Measurements from ENCODE around the gene ARMS2. TPM values are rescaled to one million over a fixed set of nuclear protein-coding genes. Genes with fewer than 3 reads are reported as not detected.

Gene ARMS2
- polyA plus RNA-seq, 2 donors: not detected

DNA sequence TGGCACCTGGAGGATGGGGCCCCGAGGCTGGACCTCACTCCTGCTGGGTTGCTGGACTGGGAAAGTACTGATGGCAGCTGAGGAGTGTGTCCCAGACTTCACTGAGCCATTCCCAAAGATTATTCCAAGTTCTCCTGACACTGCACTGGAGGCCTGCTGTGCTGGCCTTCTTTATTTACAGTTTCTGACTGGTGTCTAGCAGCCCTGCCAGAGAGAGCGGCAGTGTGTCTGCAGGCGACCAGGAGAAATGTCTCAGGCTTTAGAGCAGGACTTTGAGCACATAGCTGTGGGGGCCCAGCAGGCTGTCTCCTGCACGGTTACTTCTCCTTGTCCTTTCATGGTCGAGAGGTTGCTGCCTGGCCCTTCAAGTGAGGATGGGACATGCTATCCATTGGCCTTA is 23.0 kb downstream of the ARMS2 start:
- Histone ChIP-seq H3K36me3 (ENCODE audit: control insufficient read depth in 2 of 2, insufficient read depth in 2 of 2, low read length in 1 of 2) (no peaks in the 10 kb centered on the region), H3K4me1 (ENCODE audit: control insufficient read depth in 2 of 2, insufficient read depth in 2 of 2, low read length in 1 of 2) (peaks cover 0 to 13% of the 10 kb centered on the region in 2 donors), H3K4me3 (ENCODE audit: low read depth in 1 of 2, low read length in 2 of 2) (no peak overlapping the region), H3K27me3 (ENCODE audit: control insufficient read depth in 1 of 2, insufficient read depth in 2 of 2, low read length in 2 of 2) (no peaks in the 10 kb centered on the region), H3K27ac (ENCODE audit: low read depth in 2 of 2, low read length in 1 of 2) (no peak overlapping the region), H3K9me3 (ENCODE audit: control insufficient read depth in 2 of 2, insufficient read depth in 1 of 2, low read depth in 1 of 2, low read length in 1 of 2) (peaks cover 0 to 2% of the 10 kb centered on the region in 2 donors)
- WGBS, 2 donors: 82 to 86% methylated on average over 5 of the region's 5 CpGs

DNA sequence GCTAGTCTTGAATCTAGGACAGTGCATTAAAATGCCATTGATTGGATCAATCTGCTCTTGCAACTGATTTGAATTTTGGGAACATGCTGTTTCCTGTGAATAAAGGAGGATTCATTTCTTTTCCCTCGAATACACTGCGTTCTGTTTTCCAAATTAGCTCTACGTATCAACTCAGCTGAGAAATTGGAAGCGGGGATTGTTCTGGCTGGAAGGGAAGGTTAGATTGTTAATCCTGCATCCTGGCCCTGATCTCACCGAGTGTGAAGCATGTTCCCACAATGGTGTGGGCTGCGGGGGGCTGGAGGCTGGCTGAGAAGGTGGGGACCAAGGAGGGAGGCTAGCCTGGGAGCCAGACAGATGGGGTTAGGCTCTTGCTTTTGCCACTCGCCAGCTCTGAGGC is 24.5 kb downstream of the ARMS2 start:
- WGBS, 2 donors: 81 to 87% methylated on average over 7 of the region's 7 CpGs
- H3K4me1 ChIP-seq (ENCODE audit: control insufficient read depth in 2 of 2, insufficient read depth in 2 of 2, low read length in 1 of 2): peaks cover 0 to 13% of the 10 kb centered on the region in 2 donors
- peaks cover 0 to 2% of the 10 kb centered on the region in 2 donors for H3K9me3 ChIP-seq (ENCODE audit: control insufficient read depth in 2 of 2, insufficient read depth in 1 of 2, low read depth in 1 of 2, low read length in 1 of 2)
- H3K27ac ChIP-seq (ENCODE audit: low read depth in 2 of 2, low read length in 1 of 2): no peak overlapping the region
- H3K36me3 ChIP-seq (ENCODE audit: control insufficient read depth in 2 of 2, insufficient read depth in 2 of 2, low read length in 1 of 2): no peaks in the 10 kb centered on the region
- H3K27me3 ChIP-seq (ENCODE audit: control insufficient read depth in 1 of 2, insufficient read depth in 2 of 2, low read length in 2 of 2): no peaks in the 10 kb centered on the region
- H3K4me3 ChIP-seq (ENCODE audit: low read depth in 1 of 2, low read length in 2 of 2): no peak overlapping the region

DNA sequence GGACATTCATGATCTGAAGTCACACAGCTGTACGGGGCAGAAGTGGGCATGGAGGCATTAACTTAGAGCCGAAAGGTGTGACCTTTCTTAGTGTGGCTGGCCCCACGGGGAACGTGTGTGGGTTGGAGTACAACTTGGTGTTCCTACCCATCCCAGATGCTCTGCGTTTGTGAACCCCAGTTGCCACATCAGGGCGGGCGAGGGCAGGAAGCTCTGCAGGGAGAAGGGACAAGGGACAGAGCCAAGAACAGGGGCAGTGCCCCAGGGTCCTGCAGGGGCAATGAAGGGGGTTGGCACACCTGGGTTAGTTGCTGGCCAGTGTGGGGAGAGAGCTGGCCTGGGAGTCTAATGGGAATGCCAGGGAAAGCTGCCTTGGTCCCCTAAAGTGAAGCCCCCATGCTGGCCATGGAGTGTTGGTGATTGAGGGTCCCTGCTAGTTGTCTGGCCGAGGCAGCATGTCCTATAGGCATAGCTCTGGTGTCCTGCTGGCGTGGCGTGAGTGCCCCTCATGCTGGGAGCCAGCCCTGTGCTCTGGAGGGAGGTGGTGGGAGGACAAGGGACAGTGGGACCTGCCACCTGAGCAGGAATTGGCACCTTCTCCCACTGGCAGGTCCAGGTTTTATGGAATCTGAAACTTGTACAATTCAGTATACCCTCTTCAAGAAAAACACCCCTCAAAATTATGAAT is 25.8 kb downstream of the ARMS2 start:
- 92 to 95% methylated on average over 10 of the region's 10 CpGs for WGBS, 2 donors
- Histone ChIP-seq H3K27ac (ENCODE audit: low read depth in 2 of 2, low read length in 1 of 2) (no peak overlapping the region), H3K27me3 (ENCODE audit: control insufficient read depth in 1 of 2, insufficient read depth in 2 of 2, low read length in 2 of 2) (no peaks in the 10 kb centered on the region), H3K9me3 (ENCODE audit: control insufficient read depth in 2 of 2, insufficient read depth in 1 of 2, low read depth in 1 of 2, low read length in 1 of 2) (peaks cover 0 to 2% of the 10 kb centered on the region in 2 donors), H3K4me1 (ENCODE audit: control insufficient read depth in 2 of 2, insufficient read depth in 2 of 2, low read length in 1 of 2) (peaks cover 0 to 10% of the 10 kb centered on the region in 2 donors), H3K4me3 (ENCODE audit: low read depth in 1 of 2, low read length in 2 of 2) (no peak overlapping the region), H3K36me3 (ENCODE audit: control insufficient read depth in 2 of 2, insufficient read depth in 2 of 2, low read length in 1 of 2) (no peaks in the 10 kb centered on the region)

DNA sequence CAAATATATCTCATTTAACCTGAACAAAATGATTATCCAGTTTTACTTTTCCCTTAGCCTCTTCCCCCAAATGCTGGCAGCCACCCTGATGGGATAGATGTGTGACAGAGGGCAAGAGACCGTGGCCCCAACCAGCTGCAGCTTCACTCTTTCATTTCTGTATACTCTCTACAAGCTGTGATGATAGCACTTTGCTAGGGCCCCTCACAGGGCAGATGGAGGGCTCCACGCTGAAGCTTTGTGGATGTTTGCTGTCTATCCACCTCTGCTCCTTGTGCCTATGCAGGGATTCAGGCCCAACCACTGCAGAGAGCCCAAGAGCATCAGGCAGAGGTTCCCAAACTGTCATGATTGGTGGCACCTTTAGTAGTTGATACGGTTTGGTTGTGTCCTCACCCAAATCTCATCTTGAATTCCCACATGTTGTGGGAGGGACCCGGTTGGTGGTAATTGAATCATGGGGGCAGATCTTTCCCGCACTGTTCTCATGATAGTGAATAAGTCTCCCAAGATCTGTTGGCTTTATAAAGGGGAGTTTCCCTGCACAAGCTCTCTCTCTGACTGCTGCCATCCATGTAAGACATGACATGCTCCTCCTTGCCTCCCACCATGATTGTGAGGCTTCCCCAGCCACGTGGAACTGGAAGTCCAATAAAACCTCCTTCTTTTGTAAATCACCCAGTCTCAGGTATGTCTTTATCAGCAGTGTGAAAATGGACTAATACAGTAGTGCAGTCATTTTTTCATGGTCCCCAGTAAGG is 27.0 kb downstream of the ARMS2 start:
- H3K9me3 ChIP-seq (ENCODE audit: control insufficient read depth in 2 of 2, insufficient read depth in 1 of 2, low read depth in 1 of 2, low read length in 1 of 2): peaks cover 0 to 2% of the 10 kb centered on the region in 2 donors
- peaks cover 0 to 2% of the 10 kb centered on the region in 2 donors for H3K36me3 ChIP-seq (ENCODE audit: control insufficient read depth in 2 of 2, insufficient read depth in 2 of 2, low read length in 1 of 2)
- WGBS, 2 donors: 90% methylated on average over 6 of the region's 6 CpGs
- H3K4me1 ChIP-seq (ENCODE audit: control insufficient read depth in 2 of 2, insufficient read depth in 2 of 2, low read length in 1 of 2): peaks cover 0 to 1% of the 10 kb centered on the region in 2 donors
- no peaks in the 10 kb centered on the region for H3K27me3 ChIP-seq (ENCODE audit: control insufficient read depth in 1 of 2, insufficient read depth in 2 of 2, low read length in 2 of 2)
- H3K4me3 ChIP-seq (ENCODE audit: low read depth in 1 of 2, low read length in 2 of 2): no peak overlapping the region
- no peak overlapping the region for H3K27ac ChIP-seq (ENCODE audit: low read depth in 2 of 2, low read length in 1 of 2)

DNA sequence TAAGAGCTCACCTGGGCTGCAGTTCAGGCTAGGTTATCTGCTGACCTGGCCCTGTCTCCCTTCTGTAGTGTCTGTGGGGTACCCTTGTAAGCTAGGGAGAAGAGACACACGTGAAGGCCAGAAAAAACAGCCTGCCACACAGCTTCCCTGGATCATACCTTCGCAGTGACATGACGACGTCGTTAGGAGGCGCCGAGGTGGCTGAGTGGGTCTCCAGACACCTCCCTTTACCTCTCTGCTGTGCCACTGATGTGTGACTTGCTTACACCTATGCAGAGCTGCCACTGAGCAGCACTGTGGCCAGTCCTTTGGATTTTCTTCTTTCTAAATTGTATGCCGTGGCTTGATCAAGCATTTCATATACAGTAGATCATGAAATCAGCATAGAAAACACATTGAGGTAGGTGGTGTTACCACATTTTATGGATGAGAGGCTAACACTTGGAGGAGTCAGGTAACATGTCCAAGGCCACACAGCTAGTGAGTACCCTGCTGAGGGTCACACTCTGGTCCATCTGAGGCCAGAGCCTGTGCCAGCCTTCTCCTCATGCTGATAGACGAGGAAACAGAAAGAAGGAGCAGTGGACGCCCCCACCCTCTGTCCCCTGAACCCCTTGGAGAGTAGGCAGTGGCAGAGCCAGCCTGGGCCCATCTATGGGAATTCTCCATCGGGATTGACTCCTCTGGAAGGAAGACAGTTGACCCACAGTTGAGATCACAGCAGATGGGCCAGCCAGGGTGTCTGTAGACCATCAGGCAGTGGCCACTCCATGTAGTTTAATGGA is 30.0 kb downstream of the ARMS2 start:
- no peaks in the 10 kb centered on the region for H3K27me3 ChIP-seq (ENCODE audit: control insufficient read depth in 1 of 2, insufficient read depth in 2 of 2, low read length in 2 of 2)
- no peak overlapping the region for H3K27ac ChIP-seq (ENCODE audit: low read depth in 2 of 2, low read length in 1 of 2)
- H3K9me3 ChIP-seq (ENCODE audit: control insufficient read depth in 2 of 2, insufficient read depth in 1 of 2, low read depth in 1 of 2, low read length in 1 of 2): peaks cover 0 to 2% of the 10 kb centered on the region in 2 donors
- peaks cover 0 to 5% of the 10 kb centered on the region in 2 donors for H3K4me1 ChIP-seq (ENCODE audit: control insufficient read depth in 2 of 2, insufficient read depth in 2 of 2, low read length in 1 of 2)
- 91% methylated on average over 11 of the region's 11 CpGs for WGBS, 2 donors
- H3K36me3 ChIP-seq (ENCODE audit: control insufficient read depth in 2 of 2, insufficient read depth in 2 of 2, low read length in 1 of 2): peaks cover 0 to 2% of the 10 kb centered on the region in 2 donors
- H3K4me3 ChIP-seq (ENCODE audit: low read depth in 1 of 2, low read length in 2 of 2): no peak overlapping the region

DNA sequence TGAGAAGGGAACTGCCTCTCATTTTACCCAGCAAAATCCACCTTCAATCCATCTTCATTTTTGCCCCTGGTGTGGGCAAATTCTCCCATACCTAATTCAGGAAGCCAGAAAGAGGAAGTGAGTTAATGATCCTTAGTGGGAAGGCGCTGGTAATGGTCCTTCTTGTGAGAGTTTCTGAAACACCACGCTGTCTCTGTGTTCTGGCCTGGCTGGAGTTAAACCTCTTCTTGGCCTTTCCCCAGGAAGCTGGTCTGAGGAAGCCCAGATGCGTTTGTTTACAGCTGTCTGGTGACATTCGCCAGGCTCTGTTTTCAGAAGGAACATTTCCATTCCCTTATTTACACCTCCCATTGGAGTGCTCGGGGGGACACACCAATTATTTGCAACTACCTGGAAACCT is 31.2 kb downstream of the ARMS2 start:
- Histone ChIP-seq H3K36me3 (ENCODE audit: control insufficient read depth in 2 of 2, insufficient read depth in 2 of 2, low read length in 1 of 2) (peaks cover 0 to 2% of the 10 kb centered on the region in 2 donors), H3K4me1 (ENCODE audit: control insufficient read depth in 2 of 2, insufficient read depth in 2 of 2, low read length in 1 of 2) (peaks cover 0 to 6% of the 10 kb centered on the region in 2 donors), H3K27ac (ENCODE audit: low read depth in 2 of 2, low read length in 1 of 2) (no peak overlapping the region), H3K9me3 (ENCODE audit: control insufficient read depth in 2 of 2, insufficient read depth in 1 of 2, low read depth in 1 of 2, low read length in 1 of 2) (peaks cover 0 to 2% of the 10 kb centered on the region in 2 donors), H3K4me3 (ENCODE audit: low read depth in 1 of 2, low read length in 2 of 2) (no peak overlapping the region), H3K27me3 (ENCODE audit: control insufficient read depth in 1 of 2, insufficient read depth in 2 of 2, low read length in 2 of 2) (no peaks in the 10 kb centered on the region)
- WGBS, 2 donors: 52 to 59% methylated on average over 5 of the region's 5 CpGs

DNA sequence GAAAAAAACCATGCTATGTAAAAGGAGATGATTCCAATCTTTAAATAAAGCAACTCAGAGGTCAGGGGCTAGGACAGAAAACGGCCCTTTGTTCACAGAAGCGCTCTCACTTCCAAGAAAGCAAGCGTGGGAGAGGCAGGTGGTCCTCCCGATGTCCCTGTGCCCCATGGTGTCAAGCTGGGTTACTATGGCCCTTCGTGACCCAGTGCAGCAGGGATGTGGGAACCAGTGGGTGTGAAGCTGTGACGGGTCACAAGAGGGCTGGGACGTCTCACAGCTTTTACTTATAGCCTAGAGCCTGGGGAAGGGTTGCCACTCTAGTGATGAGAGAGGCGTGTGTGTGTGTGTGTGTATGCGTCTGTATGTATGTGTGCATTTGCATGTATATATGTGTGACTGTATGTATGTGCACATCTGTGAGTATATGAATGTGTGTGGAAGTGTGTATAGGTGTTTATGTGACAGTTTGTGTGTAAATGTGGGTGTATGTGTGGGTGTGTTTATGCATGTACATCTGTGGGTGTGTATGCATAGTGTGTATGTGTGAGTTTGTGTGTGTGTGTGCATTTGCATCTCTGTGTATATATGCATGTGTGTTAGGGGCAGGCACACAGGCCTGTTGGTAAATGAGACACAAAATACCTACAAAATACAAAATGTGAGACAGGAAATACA is 32.1 kb downstream of the ARMS2 start:
- peaks cover 0 to under 1% of the 10 kb centered on the region in 2 donors for H3K9me3 ChIP-seq (ENCODE audit: control insufficient read depth in 2 of 2, insufficient read depth in 1 of 2, low read depth in 1 of 2, low read length in 1 of 2)
- no peak overlapping the region for H3K27ac ChIP-seq (ENCODE audit: low read depth in 2 of 2, low read length in 1 of 2)
- peaks cover 0 to 2% of the 10 kb centered on the region in 2 donors for H3K36me3 ChIP-seq (ENCODE audit: control insufficient read depth in 2 of 2, insufficient read depth in 2 of 2, low read length in 1 of 2)
- 77 to 86% methylated on average over 9 of the region's 9 CpGs for WGBS, 2 donors
- H3K4me3 ChIP-seq (ENCODE audit: low read depth in 1 of 2, low read length in 2 of 2): no peak overlapping the region
- no peaks in the 10 kb centered on the region for H3K27me3 ChIP-seq (ENCODE audit: control insufficient read depth in 1 of 2, insufficient read depth in 2 of 2, low read length in 2 of 2)
- peaks cover 0 to 11% of the 10 kb centered on the region in 2 donors for H3K4me1 ChIP-seq (ENCODE audit: control insufficient read depth in 2 of 2, insufficient read depth in 2 of 2, low read length in 1 of 2)

DNA sequence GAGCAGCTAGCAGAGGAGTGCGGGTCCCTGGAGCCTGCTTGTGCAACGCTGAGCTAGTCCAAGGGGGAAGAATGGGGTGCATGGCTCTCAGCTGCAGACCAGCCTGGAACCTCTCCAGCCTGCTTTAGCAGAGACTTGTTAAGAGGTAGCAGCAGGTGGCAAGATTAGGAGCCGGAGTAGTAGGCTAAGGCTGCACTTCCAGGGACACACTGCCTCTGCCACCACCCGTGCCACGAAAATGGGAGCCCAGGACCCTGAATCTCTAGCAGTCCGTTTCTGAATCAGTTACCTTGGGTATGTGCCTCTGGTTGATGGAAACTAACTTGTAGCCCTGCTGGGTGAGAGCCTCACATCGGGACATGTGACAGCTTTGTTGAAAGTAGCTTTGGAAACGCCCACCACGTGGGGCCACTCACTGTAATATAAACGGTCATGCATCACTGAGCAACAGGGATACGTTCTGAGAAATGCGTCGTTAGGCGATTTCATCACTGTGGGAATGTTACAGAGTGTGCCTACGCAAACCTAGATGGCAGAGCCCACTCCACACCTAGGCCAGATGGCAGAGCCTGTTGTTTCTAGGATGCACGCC is 32.8 kb downstream of the ARMS2 start:
- Histone ChIP-seq H3K27ac (ENCODE audit: low read depth in 2 of 2, low read length in 1 of 2) (no peak overlapping the region), H3K4me1 (ENCODE audit: control insufficient read depth in 2 of 2, insufficient read depth in 2 of 2, low read length in 1 of 2) (peaks cover 0 to 11% of the 10 kb centered on the region in 2 donors), H3K9me3 (ENCODE audit: control insufficient read depth in 2 of 2, insufficient read depth in 1 of 2, low read depth in 1 of 2, low read length in 1 of 2) (no peaks in the 10 kb centered on the region), H3K27me3 (ENCODE audit: control insufficient read depth in 1 of 2, insufficient read depth in 2 of 2, low read length in 2 of 2) (no peaks in the 10 kb centered on the region), H3K36me3 (ENCODE audit: control insufficient read depth in 2 of 2, insufficient read depth in 2 of 2, low read length in 1 of 2) (peaks cover 0 to 2% of the 10 kb centered on the region in 2 donors), H3K4me3 (ENCODE audit: low read depth in 1 of 2, low read length in 2 of 2) (no peak overlapping the region)
- 49 to 58% methylated on average over 16 of the region's 16 CpGs for whole genome bisulfite sequencing, 2 donors

DNA sequence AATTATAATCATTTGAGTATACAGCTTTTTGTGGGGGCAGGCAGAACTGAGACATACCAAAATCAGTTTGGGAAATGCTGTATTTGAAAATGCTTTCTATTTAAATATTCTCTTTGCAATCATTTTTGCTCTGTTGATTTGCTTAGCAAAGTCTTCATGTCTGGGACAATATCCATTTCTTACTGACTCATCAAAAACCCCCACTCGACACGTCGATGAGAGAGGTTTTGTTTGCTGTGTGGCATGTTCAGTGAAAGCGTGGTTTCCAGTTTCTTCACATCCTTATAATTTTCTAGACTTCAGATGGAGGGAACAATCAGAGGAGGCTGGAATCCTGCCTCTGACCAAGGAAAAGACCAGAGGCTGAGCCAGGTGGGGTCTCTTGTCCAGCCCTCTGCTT is 35.8 kb downstream of the ARMS2 start:
- Histone ChIP-seq H3K9me3 (ENCODE audit: control insufficient read depth in 2 of 2, insufficient read depth in 1 of 2, low read depth in 1 of 2, low read length in 1 of 2) (no peaks in the 10 kb centered on the region), H3K27me3 (ENCODE audit: control insufficient read depth in 1 of 2, insufficient read depth in 2 of 2, low read length in 2 of 2) (no peaks in the 10 kb centered on the region), H3K4me1 (ENCODE audit: control insufficient read depth in 2 of 2, insufficient read depth in 2 of 2, low read length in 1 of 2) (peaks cover 0 to 15% of the 10 kb centered on the region in 2 donors), H3K4me3 (ENCODE audit: low read depth in 1 of 2, low read length in 2 of 2) (no peak overlapping the region), H3K36me3 (ENCODE audit: control insufficient read depth in 2 of 2, insufficient read depth in 2 of 2, low read length in 1 of 2) (peaks cover 0 to 2% of the 10 kb centered on the region in 2 donors), H3K27ac (ENCODE audit: low read depth in 2 of 2, low read length in 1 of 2) (no peak overlapping the region)
- WGBS, 2 donors: 41 to 56% methylated on average over 4 of the region's 4 CpGs

Measured in esophagus (tissue), 2 donors.